Neural cell (in vitro differentiated cells): ENCODE measurements around the gene CIAPIN1.

Experiments used
- CTCF ChIP-seq: fragments of 450-650 bp; IDR thresholded peaks from 2 replicates; pipeline ENCODE4 v1.5.1; 2014; ENCODE audit warnings: antibody characterized with exemption, mild to moderate bottlenecking, moderate library complexity; ENCODE audit not compliant: poor library complexity, severe bottlenecking
- EP300 ChIP-seq: fragments of 450-650 bp; conservative IDR thresholded peaks from 2 replicates; pipeline ENCODE4 v1.6.1; 2014; ENCODE audit warnings: antibody characterized with exemption, mild to moderate bottlenecking, moderate library complexity; ENCODE audit not compliant: poor library complexity, severe bottlenecking
- EZH2 ChIP-seq: fragments of 200-600, 300-800 bp; shearing (Covaris generic), sonication (generic); IDR thresholded peaks from 2 replicates; pipeline ENCODE4 v1.6.1; 2014; ENCODE audit warnings: antibody characterized with exemption, low read length, borderline replicate concordance, mild to moderate bottlenecking; ENCODE audit not compliant: insufficient read depth, poor library complexity, severe bottlenecking
- POLR2AphosphoS5 ChIP-seq: IDR thresholded peaks from 2 replicates; pipeline ENCODE4 v1.6.1; 2012
- RAD21 ChIP-seq: fragments of 450-650 bp; conservative IDR thresholded peaks from 2 replicates; pipeline ENCODE4 v1.6.1; 2014; ENCODE audit warnings: antibody characterized with exemption, mild to moderate bottlenecking, moderate library complexity
- SMC3 ChIP-seq: fragments of 450-650 bp; conservative IDR thresholded peaks from 2 replicates; pipeline ENCODE4 v1.6.1; 2014; ENCODE audit warnings: antibody characterized with exemption, mild to moderate bottlenecking, moderate library complexity; ENCODE audit not compliant: poor library complexity
- TAF1 ChIP-seq: IDR thresholded peaks from 2 replicates; pipeline ENCODE4 v1.6.1; 2012; ENCODE audit warnings: low read depth

GRCh38 chr16:57380671-57381462 lies 66.3 kb downstream of the CIAPIN1 start:
- TF ChIP-seq EZH2 (no peak), POLR2AphosphoS5 (no peak), CTCF (no peak), TAF1 (no peak), SMC3 (no peak), RAD21 (no peak), EP300 (no peak)
